MM.1S (cell line): Measurements from ENCODE around the gene PTPRG.

Experiments
- EZH2 ChIP-seq: fragments of 300-600 bp; sonication (generic); optimal IDR thresholded peaks from 2 replicates; pipeline ENCODE3; 2017; ENCODE audit warnings: low read depth, mild to moderate bottlenecking, antibody characterized with exemption, low read length, mixed read lengths
- TF ChIP-seq, protein P1 (sequence below): fragments of 300-600 bp; sonication (generic); IDR thresholded peaks from 2 replicates; pipeline ENCODE4 v1.5.1; 2016; ENCODE audit warnings: antibody characterized with exemption, low read length, mixed read lengths

DNA sequence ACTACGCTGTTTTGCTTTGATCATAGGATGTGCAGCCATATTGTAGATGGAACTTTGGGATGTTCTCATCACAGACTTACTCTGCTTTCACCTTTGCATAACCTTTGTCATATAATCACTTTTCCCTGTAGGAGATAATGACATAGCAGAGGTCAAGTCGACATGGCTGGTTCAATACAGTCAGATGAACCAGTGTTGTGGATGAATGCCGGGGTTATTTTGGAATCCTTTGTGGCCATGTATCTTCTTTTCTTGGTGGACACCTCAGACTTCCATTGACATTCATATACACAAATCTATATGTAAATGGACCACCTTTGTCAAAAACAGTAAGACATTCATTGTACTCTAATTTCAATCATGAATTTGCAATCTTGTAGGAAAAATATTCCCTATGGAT is 180.2 kb downstream of the PTPRG start:
- TF ChIP-seq EZH2 = no peak
- TF ChIP-seq, protein P1, sequence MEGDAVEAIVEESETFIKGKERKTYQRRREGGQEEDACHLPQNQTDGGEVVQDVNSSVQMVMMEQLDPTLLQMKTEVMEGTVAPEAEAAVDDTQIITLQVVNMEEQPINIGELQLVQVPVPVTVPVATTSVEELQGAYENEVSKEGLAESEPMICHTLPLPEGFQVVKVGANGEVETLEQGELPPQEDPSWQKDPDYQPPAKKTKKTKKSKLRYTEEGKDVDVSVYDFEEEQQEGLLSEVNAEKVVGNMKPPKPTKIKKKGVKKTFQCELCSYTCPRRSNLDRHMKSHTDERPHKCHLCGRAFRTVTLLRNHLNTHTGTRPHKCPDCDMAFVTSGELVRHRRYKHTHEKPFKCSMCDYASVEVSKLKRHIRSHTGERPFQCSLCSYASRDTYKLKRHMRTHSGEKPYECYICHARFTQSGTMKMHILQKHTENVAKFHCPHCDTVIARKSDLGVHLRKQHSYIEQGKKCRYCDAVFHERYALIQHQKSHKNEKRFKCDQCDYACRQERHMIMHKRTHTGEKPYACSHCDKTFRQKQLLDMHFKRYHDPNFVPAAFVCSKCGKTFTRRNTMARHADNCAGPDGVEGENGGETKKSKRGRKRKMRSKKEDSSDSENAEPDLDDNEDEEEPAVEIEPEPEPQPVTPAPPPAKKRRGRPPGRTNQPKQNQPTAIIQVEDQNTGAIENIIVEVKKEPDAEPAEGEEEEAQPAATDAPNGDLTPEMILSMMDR = no peak
